Kidney (tissue), 14 donors: Measurements from ENCODE around the gene NEDD9. TPM values are rescaled to one million over a fixed set of nuclear protein-coding genes. Genes with fewer than 3 reads are reported as not detected.

ENCODE experiments used
- DNase-seq, 5 donors: peaks; one replicate each; pipeline ENCODE4 v3.0.0-alpha.2; 2013 to 2020
- FAIRE-seq: peaks from 2 replicates; lab custom pipeline; 2012; peaks lifted over from hg19 to GRCh38; lab: Jason Lieb, UNC
- H3K27ac ChIP-seq, 2 donors: one replicate each; pipeline ENCODE4 v1.7.0; 2013; ENCODE audit warnings: low read depth in 2 of 2, low read length in 2 of 2, inconsistent platforms in 1 of 2
- H3K27me3 ChIP-seq: one replicate; pipeline ENCODE4 v1.7.1; 2013; ENCODE audit warnings: low read length, inconsistent platforms; ENCODE audit not compliant: control insufficient read depth, insufficient read depth
- H3K36me3 ChIP-seq, 3 donors: one replicate each; pipeline versions ENCODE4 v1.7.0 to v1.7.1; 2013; ENCODE audit warnings: low read length in 3 of 3, control low read depth in 1 of 3, inconsistent platforms in 1 of 3; ENCODE audit not compliant: insufficient read depth in 3 of 3, control insufficient read depth in 2 of 3
- H3K4me1 ChIP-seq, 3 donors: one replicate each; pipeline versions ENCODE4 v1.7.0 to v1.7.1; 2013; ENCODE audit warnings: low read length in 3 of 3, inconsistent platforms in 1 of 3, low read depth in 1 of 3; ENCODE audit not compliant: control insufficient read depth in 2 of 3, insufficient read depth in 2 of 3
- H3K4me3 ChIP-seq, 3 donors: one replicate each; pipeline versions ENCODE4 v1.7.0 to v1.8.1; 2013; ENCODE audit warnings: low read length in 3 of 3, control low read depth in 1 of 3, inconsistent platforms in 1 of 3
- H3K9ac ChIP-seq, 3 donors: one replicate each; pipeline versions ENCODE4 v1.7.0 to v1.7.1; 2013; ENCODE audit warnings: low read length in 3 of 3, control low read depth in 1 of 3, inconsistent platforms in 1 of 3
- H3K9me3 ChIP-seq, 3 donors: one replicate each; pipeline versions ENCODE4 v1.7.0 to v1.7.1; 2013; ENCODE audit warnings: low read length in 3 of 3, control low read depth in 1 of 3, inconsistent platforms in 1 of 3; ENCODE audit not compliant: control insufficient read depth in 2 of 3, insufficient read depth in 1 of 3
- intact Hi-C: fragments of 100-400 bp; cut with DNase I; formaldehyde crosslinking; loops from one replicate; pipeline ENCODE4 v1.11.1; 2022
- polyA plus RNA-seq: library from polyadenylated mRNA; stranded (reverse); fragments of 350-450 nt; fragmentation: Illumina TruSeq; extraction: RNeasy Lipid Tissue Mini Kit (QIAGEN cat#74804); gene quantifications from one replicate; pipeline ENCODE4 v1.2.3, GENCODE V29; 2014; ENCODE audit warnings: low read depth, low replicate concordance; ENCODE audit not compliant: insufficient read depth
- total RNA-seq: library from RNA; stranded (reverse); fragmentation: NEBNext Ultra II Directional; extraction: Animal tissue kit (Norgen Biotek cat#: 25700); gene quantifications from one replicate; pipeline ENCODE4 v1.2.1, GENCODE V29; 2021
- TF ChIP-seq, protein P1 (sequence below): IDR thresholded peaks from 3 replicates; pipeline ENCODE4 v1.5.1; 2012; ENCODE audit warnings: mild to moderate bottlenecking, moderate library complexity, borderline replicate concordance; ENCODE audit not compliant: insufficient read depth; ENCODE audit errors: extremely low read depth
- donor health status: control.
- donor health status: control.
- donor health status: control.
- donor health status: control.
- donor health status: control.
- donor health status: DM: yes; HTN: yes; CAD: no.
- donor health status: Normal renal cell carcinoma (clear cell type).

Gene NEDD9
- total and polyA plus RNA-seq, 2 donors from 2014 or later, result 19.2 to 101 TPM

DNA sequence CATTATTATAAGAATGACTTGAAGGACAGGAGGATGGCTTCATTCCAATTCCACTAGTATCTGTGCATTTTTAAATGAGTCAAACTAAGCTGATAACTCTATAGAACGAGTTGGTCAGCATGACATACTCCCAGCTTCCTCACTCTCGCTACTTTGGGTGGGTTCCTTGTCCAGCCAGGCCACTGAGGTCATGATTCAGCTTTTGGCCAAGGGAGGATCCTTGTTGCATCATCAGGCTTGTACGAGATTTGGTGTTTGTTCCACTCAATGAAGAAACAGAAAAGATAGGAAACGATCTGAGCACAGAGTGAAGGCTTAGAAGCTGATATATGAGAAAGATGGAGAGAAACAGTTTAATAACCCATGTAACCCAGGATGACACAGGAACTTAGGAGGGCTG is 19.8 kb downstream of the NEDD9 start:
- Histone ChIP-seq H3K4me3 (no peak overlapping the region), H3K27ac (peak overlapping the region; percentile 17 to 71), H3K36me3 (peaks cover 2 to 19% (median 13%) of the 10 kb centered on the region in 3 donors), H3K4me1 (peaks cover 4 to 62% (median 57%) of the 10 kb centered on the region in 3 donors), H3K9ac (no peak overlapping the region), H3K9me3 (no peaks in the 10 kb centered on the region), H3K27me3 (no peaks in the 10 kb centered on the region)
- intact Hi-C loops, result no loop called here
- TF ChIP-seq, protein P1, sequence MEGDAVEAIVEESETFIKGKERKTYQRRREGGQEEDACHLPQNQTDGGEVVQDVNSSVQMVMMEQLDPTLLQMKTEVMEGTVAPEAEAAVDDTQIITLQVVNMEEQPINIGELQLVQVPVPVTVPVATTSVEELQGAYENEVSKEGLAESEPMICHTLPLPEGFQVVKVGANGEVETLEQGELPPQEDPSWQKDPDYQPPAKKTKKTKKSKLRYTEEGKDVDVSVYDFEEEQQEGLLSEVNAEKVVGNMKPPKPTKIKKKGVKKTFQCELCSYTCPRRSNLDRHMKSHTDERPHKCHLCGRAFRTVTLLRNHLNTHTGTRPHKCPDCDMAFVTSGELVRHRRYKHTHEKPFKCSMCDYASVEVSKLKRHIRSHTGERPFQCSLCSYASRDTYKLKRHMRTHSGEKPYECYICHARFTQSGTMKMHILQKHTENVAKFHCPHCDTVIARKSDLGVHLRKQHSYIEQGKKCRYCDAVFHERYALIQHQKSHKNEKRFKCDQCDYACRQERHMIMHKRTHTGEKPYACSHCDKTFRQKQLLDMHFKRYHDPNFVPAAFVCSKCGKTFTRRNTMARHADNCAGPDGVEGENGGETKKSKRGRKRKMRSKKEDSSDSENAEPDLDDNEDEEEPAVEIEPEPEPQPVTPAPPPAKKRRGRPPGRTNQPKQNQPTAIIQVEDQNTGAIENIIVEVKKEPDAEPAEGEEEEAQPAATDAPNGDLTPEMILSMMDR, result no peak
- FAIRE-seq (no peak), DNase-seq (no peak)

DNA sequence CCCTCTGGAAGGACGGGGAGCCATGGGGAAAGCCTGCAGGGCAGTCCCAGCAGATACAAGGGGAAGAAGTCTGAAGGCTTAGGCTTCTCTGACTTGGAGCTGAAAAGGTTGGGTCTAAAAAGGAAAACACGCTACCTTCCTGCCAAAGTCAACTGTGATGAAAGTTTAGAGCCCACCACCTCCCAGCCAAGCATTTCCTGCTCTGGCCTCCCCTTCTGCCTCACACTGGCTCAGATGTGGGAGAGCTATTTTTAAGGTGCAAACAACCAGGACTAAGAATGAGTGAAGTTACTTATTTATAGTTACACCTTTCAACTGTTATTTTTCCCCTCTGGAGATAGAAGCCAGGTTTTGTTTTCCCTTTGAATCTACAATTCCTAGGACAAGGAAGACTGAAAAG is 21.2 kb downstream of the NEDD9 start:
- FAIRE-seq (no peak), DNase-seq (peak in 1 of 5 donors; percentile 55)
- TF ChIP-seq, protein P1, result no peak
- no peaks in the 10 kb centered on the region for H3K27me3 ChIP-seq
- H3K4me3 ChIP-seq, result no peak overlapping the region
- intact Hi-C loops, result no loop called here
- H3K9me3 ChIP-seq, result no peaks in the 10 kb centered on the region
- peaks cover 2 to 19% (median 13%) of the 10 kb centered on the region in 3 donors for H3K36me3 ChIP-seq
- H3K4me1 ChIP-seq, result peaks cover 0 to 56% (median 53%) of the 10 kb centered on the region in 3 donors
- H3K27ac ChIP-seq, result peak overlapping the region in 1 of 2 donors; percentile 35
- peak overlapping the region in 1 of 3 donors; percentile 29 for H3K9ac ChIP-seq

DNA sequence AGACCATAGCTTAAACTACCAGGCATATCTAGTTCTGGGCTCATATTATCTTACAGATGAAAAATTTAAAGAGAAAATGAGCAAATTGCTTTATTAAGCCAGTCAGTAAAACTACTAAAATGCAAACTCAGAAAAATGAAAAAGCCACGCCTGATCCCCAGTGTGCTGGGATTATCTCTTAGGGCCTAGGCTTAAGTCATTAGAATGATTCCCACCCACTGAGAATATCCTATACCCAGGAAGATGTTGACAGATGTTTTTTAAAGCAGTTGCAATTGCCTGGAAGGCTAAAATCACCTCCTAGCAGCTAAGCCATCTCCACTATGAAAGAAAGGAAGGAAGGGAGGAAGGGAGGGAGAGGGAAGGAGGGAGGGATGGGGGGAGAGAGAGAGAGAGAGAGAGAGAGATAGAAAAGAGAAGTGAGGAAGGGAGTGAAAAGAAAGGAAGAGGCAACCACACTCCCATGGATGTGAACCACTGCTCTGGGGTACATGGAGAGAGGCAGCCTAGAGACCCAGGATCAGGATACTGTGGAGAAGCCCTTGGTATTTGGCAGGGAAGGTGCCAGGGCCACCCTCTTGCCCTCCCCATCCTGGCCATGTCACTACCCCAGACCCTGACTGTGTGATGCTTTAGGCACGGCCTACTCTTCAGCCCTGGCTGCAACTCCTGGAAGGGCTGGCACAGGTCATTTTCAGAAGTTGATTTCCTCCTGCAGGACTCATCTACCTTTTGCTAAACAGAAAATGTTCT is 21.9 kb downstream of the NEDD9 start:
- TF ChIP-seq, protein P1, result no peak
- Histone ChIP-seq H3K27me3 (no peaks in the 10 kb centered on the region), H3K4me1 (peaks cover 0 to 49% (median 46%) of the 10 kb centered on the region in 3 donors), H3K27ac (peak overlapping the region; percentile 35 to 43), H3K4me3 (no peak overlapping the region), H3K9ac (peak overlapping the region in 1 of 3 donors; percentile 29), H3K9me3 (no peaks in the 10 kb centered on the region), H3K36me3 (peaks cover 2 to 19% (median 15%) of the 10 kb centered on the region in 3 donors)
- intact Hi-C loops, result no loop called here
- no peak for DNase-seq
- FAIRE-seq, result no peak
